HEK293T (cell line): Measurements from ENCODE around the gene HOXA6.

Source experiments
- ARNT ChIP-seq: fragments of 450-650 bp; IDR thresholded peaks from 2 replicates; pipeline ENCODE4 v1.6.1; 2017; ENCODE audit warnings: mild to moderate bottlenecking
- BHLHE40 ChIP-seq: fragments of 450-650 bp; IDR thresholded peaks from 2 replicates; pipeline ENCODE4 v1.6.1; 2016; ENCODE audit warnings: mild to moderate bottlenecking, moderate library complexity, borderline replicate concordance
- ELF4 ChIP-seq: fragments of 450-650 bp; IDR thresholded peaks from 2 replicates; pipeline ENCODE4 v1.6.1; 2017; ENCODE audit warnings: antibody characterized with exemption
- FOXA1 ChIP-seq: fragments of 450-650 bp; IDR thresholded peaks from 2 replicates; pipeline ENCODE4 v1.6.1; 2016; ENCODE audit warnings: mild to moderate bottlenecking
- FOXK2 ChIP-seq: fragments of 450-650 bp; IDR thresholded peaks from 2 replicates; pipeline ENCODE4 v1.6.1; 2016; ENCODE audit warnings: mild to moderate bottlenecking
- FOXM1 ChIP-seq: fragments of 450-650 bp; IDR thresholded peaks from 2 replicates; pipeline ENCODE4 v1.6.1; 2017; ENCODE audit warnings: mild to moderate bottlenecking, borderline replicate concordance
- HDGF ChIP-seq: fragments of 450-650 bp; IDR thresholded peaks from 2 replicates; pipeline ENCODE4 v1.6.1; 2017; ENCODE audit warnings: antibody characterized with exemption, borderline replicate concordance
- L3MBTL2 ChIP-seq: fragments of 450-650 bp; conservative IDR thresholded peaks from 2 replicates; pipeline ENCODE4 v1.6.1; 2016; ENCODE audit warnings: mild to moderate bottlenecking
- NFRKB ChIP-seq: fragments of 450-650 bp; IDR thresholded peaks from 2 replicates; pipeline ENCODE4 v1.6.1; 2016; ENCODE audit warnings: mild to moderate bottlenecking, moderate library complexity
- SP1 ChIP-seq: fragments of 450-650 bp; IDR thresholded peaks from 2 replicates; pipeline ENCODE4 v1.6.1; 2017
- SUZ12 ChIP-seq: fragments of 450-650 bp; IDR thresholded peaks from 2 replicates; pipeline ENCODE4 v1.6.1; 2016; ENCODE audit warnings: mild to moderate bottlenecking
- TARDBP ChIP-seq: fragments of 450-650 bp; IDR thresholded peaks from 2 replicates; pipeline ENCODE4 v1.6.1; 2016
- ZNF384 ChIP-seq: fragments of 450-650 bp; IDR thresholded peaks from 2 replicates; pipeline ENCODE4 v1.6.1; 2016
- TF ChIP-seq, protein P1 (sequence below): fragments of 450-650 bp; IDR thresholded peaks from 2 replicates; pipeline ENCODE4 v1.6.1; 2016

DNA sequence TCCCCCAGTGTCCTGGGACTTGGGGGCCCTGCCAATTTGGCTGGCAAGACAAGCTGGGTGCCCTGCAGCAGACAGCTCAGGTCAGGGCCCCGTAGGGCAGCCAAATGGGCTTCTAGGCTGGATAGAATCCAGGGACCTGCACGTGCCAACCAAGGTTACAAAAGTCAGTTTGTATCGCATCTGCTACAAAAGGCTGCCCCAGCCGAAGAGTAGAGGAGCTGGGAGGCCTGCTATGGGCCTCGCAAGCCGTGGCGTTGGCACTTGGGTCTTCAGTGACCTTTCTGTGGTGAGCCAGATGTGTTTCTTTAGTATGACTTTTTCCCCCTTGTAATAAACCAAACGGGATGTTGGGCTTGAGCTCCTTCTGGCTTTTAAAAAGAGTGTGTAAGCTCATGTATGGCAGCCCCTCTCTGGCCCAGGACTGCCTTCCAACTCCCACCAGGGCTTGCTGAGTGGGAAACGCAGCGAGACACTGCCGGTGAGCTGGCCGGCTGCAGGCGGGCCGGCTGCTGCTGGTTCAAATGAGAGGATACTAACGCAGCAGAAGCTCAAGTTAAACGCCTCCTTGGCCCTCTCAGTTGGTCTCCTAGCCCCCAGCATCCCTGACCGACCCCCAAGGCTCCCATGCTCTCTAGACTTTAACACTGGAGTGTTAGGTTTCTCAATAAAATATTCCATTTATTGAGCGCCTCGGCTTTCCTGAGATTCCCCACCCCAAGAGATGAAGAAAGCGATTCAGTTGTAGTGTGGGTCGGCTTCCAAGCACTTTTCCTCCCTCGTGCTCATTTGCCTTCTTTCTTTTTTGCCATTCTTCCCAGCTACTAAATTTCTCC, 29.6 kb upstream of the HOXA6 start:
- no peak for TF ChIP-seq TARDBP
- TF ChIP-seq SUZ12 = no peak
- no peak for TF ChIP-seq SP1
- no peak for TF ChIP-seq BHLHE40
- no peak for TF ChIP-seq HDGF
- no peak for TF ChIP-seq ELF4
- no peak for TF ChIP-seq L3MBTL2
- TF ChIP-seq FOXM1 = no peak
- TF ChIP-seq FOXA1 = no peak
- TF ChIP-seq, protein P1, sequence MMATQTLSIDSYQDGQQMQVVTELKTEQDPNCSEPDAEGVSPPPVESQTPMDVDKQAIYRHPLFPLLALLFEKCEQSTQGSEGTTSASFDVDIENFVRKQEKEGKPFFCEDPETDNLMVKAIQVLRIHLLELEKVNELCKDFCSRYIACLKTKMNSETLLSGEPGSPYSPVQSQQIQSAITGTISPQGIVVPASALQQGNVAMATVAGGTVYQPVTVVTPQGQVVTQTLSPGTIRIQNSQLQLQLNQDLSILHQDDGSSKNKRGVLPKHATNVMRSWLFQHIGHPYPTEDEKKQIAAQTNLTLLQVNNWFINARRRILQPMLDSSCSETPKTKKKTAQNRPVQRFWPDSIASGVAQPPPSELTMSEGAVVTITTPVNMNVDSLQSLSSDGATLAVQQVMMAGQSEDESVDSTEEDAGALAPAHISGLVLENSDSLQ = no peak
- TF ChIP-seq FOXK2 = no peak
- no peak for TF ChIP-seq ZNF384
- no peak for TF ChIP-seq ARNT
- TF ChIP-seq NFRKB = no peak
